Trophoblast cell (in vitro differentiated cells and primary cell): ENCODE results near the gene KCNE1.
"Not testable (repeated sequence)": the region's sequence is repeated elsewhere in the genome, so short reads cannot be mapped to it uniquely, and the experiment has no call there.

Experiments used
- DNase-seq, 2 donors: peaks; one replicate each; pipeline ENCODE4 v3.0.0-alpha.2; 2016
- H2AFZ ChIP-seq: 2 replicates; pipeline ENCODE4 v1.6.1; 2013; ENCODE audit warnings: low read length, moderate library complexity, mild to moderate bottlenecking; ENCODE audit not compliant: insufficient read depth, poor library complexity
- H2AK5ac ChIP-seq: 2 replicates; pipeline ENCODE4 v1.6.1; 2013; ENCODE audit warnings: mild to moderate bottlenecking, low read length
- H2BK120ac ChIP-seq: 2 replicates; pipeline ENCODE4 v1.6.1; 2013; ENCODE audit warnings: low read length, mild to moderate bottlenecking, moderate library complexity; ENCODE audit not compliant: insufficient read depth, poor library complexity
- H2BK12ac ChIP-seq: 2 replicates; pipeline ENCODE4 v1.6.1; 2013; ENCODE audit warnings: mild to moderate bottlenecking, low read length, moderate library complexity
- H2BK5ac ChIP-seq: 2 replicates; pipeline ENCODE4 v1.6.1; 2013; ENCODE audit warnings: low read length, low read depth, moderate library complexity, mild to moderate bottlenecking; ENCODE audit not compliant: poor library complexity
- H3K14ac ChIP-seq: 2 replicates; pipeline ENCODE4 v1.6.1; 2013; ENCODE audit warnings: mild to moderate bottlenecking, low read length
- H3K18ac ChIP-seq: 2 replicates; pipeline ENCODE4 v1.6.1; 2013; ENCODE audit warnings: mild to moderate bottlenecking, low read length
- H3K23ac ChIP-seq: 2 replicates; pipeline ENCODE4 v1.6.1; 2013; ENCODE audit warnings: low read length
- H3K27ac ChIP-seq: 2 replicates; pipeline ENCODE4 v1.5.1; 2013; ENCODE audit warnings: low read depth, mild to moderate bottlenecking, inconsistent platforms, low read length, moderate library complexity
- H3K27me3 ChIP-seq: 2 replicates; pipeline ENCODE4 v1.6.1; 2013; ENCODE audit warnings: inconsistent platforms, mild to moderate bottlenecking, low read length, moderate library complexity; ENCODE audit not compliant: insufficient read depth
- H3K36me3 ChIP-seq, 2 experiments: 1 replicate in 1 of 2; 2 replicates in 1 of 2; pipeline ENCODE4 v1.6.1; 2013; ENCODE audit warnings: low read length in 2 of 2, mild to moderate bottlenecking in 2 of 2, moderate library complexity in 1 of 2; ENCODE audit not compliant: insufficient read depth in 2 of 2, control insufficient read depth in 1 of 2
- H3K4ac ChIP-seq: 2 replicates; pipeline ENCODE4 v1.6.1; 2013; ENCODE audit warnings: low read depth, mild to moderate bottlenecking, low read length, moderate library complexity
- H3K4me1 ChIP-seq, 2 experiments: 1 replicate in 1 of 2; 2 replicates in 1 of 2; pipeline ENCODE4 v1.6.1; 2013; ENCODE audit warnings: low read length in 2 of 2, mild to moderate bottlenecking in 2 of 2, moderate library complexity in 1 of 2; ENCODE audit not compliant: insufficient read depth in 2 of 2, control insufficient read depth in 1 of 2
- H3K4me2 ChIP-seq: 2 replicates; pipeline ENCODE4 v1.6.1; 2013; ENCODE audit warnings: inconsistent platforms, mild to moderate bottlenecking, low read length, moderate library complexity
- H3K4me3 ChIP-seq: 2 replicates; pipeline ENCODE4 v1.5.1; 2013; ENCODE audit warnings: mild to moderate bottlenecking, low read depth, low read length, inconsistent platforms
- H3K79me1 ChIP-seq: one replicate; pipeline ENCODE4 v1.6.1; 2013; ENCODE audit warnings: low read length
- H3K79me2 ChIP-seq: 2 replicates; pipeline ENCODE4 v1.6.1; 2013; ENCODE audit warnings: low read length, mild to moderate bottlenecking; ENCODE audit not compliant: control insufficient read depth, insufficient read depth, poor library complexity
- H3K9ac ChIP-seq: 2 replicates; pipeline ENCODE4 v1.6.1; 2013; ENCODE audit warnings: mild to moderate bottlenecking, low read length
- H3K9me3 ChIP-seq: 2 replicates; pipeline ENCODE4 v1.6.1; 2013; ENCODE audit warnings: low read depth, mild to moderate bottlenecking, control low read depth, inconsistent platforms, low read length; ENCODE audit not compliant: insufficient read depth
- H4K12ac ChIP-seq: 2 replicates; pipeline ENCODE4 v1.6.1; 2013; ENCODE audit warnings: low read depth, mild to moderate bottlenecking, low read length, moderate library complexity
- H4K8ac ChIP-seq: 2 replicates; pipeline ENCODE4 v1.6.1; 2013; ENCODE audit warnings: low read depth, mild to moderate bottlenecking, low read length, moderate library complexity
- H4K91ac ChIP-seq: one replicate; pipeline ENCODE4 v1.6.1; 2013; ENCODE audit warnings: low read depth, mild to moderate bottlenecking, low read length, moderate library complexity
- WGBS: extraction: QIAGEN DNeasy Blood & Tissue Kit; methylation state at CpG from one replicate; pipeline ENCODE4 v1.1.7; 2013; ENCODE audit warnings: missing lambda C conversion rate; ENCODE audit not compliant: insufficient read length, insufficient coverage; ENCODE audit errors: extremely low coverage; 5-methylcytosine and 5-hydroxymethylcytosine counted together

The KCNE1 gene

DNA sequence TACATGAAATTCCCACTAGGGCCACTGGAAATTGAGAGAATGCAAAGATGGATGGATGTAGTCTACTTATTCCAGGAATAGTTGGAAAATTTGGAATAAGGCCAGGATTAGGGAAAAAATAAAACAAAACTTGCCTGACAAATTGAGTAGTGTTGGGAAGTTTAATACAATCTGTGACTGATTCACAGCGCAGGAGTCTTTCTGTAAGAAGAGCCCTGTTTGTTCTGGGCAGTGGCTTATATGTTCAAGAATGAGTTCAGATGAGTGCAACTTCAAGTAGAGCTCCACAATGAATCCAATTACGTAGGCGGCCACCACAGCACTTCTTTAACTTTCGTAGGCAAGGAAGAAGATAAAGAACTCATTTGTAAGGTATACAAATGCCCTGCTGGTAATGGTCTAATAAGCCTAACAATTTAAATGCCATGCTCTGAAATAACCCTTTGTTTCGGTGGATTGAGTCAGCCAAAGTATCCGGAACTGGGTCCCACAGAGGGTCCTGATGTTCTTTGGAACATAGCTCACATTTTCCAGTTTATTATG is 47.1 kb upstream of the KCNE1 start:
- no peak overlapping the region for H2BK12ac ChIP-seq
- no peaks in the 10 kb centered on the region for H3K36me3 ChIP-seq

DNA sequence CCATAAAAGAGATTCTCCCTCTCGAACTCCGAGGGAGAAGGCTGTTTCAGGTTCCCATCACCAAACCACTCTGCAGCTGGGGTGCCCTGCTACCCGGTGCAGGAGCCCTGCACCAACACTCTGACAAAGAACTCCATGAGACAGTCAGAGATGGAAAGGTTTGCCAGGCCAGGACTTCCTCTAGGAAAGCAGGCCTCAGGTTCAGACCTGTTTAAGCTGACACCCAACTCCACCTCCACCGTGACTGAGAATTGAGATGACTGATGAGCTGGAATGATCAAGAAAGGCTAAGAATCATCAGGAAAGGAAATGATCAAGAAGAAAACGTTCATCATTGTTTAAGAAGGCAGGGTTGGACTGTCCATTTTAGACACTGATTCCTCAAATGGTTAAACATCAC is 46.2 kb upstream of the KCNE1 start:
- no peak overlapping the region for H3K23ac ChIP-seq
- no peak overlapping the region for H3K14ac ChIP-seq
- H3K4ac ChIP-seq, result no peak overlapping the region
- no peak overlapping the region for H3K4me2 ChIP-seq
- no peak overlapping the region for H4K8ac ChIP-seq
- no peak overlapping the region for H3K9ac ChIP-seq
- no peak overlapping the region for H2BK12ac ChIP-seq
- no peaks in the 10 kb centered on the region for H3K9me3 ChIP-seq
- no peak for DNase-seq
- H4K12ac ChIP-seq, result no peak overlapping the region
- H4K91ac ChIP-seq, result no peak overlapping the region
- no peak overlapping the region for H2AFZ ChIP-seq
- no peaks in the 10 kb centered on the region for H3K79me1 ChIP-seq
- H2BK5ac ChIP-seq, result no peak overlapping the region
- H2BK120ac ChIP-seq, result no peak overlapping the region
- no peaks in the 10 kb centered on the region for H3K36me3 ChIP-seq
- H3K4me3 ChIP-seq, result no peak overlapping the region
- H3K27ac ChIP-seq, result no peak overlapping the region
- H3K79me2 ChIP-seq, result no peaks in the 10 kb centered on the region
- H3K18ac ChIP-seq, result no peak overlapping the region
- WGBS, result no CpG with 5 or more reads among the region's 5 CpGs
- peaks cover 0 to 3% of the 10 kb centered on the region in 2 experiments for H3K4me1 ChIP-seq
- no peak overlapping the region for H2AK5ac ChIP-seq
- no peaks in the 10 kb centered on the region for H3K27me3 ChIP-seq

More for the DNA sequence above, 47.1 kb upstream of the KCNE1 start:
- H3K14ac ChIP-seq, result no peak overlapping the region
- no peak overlapping the region for H2BK120ac ChIP-seq
- no peaks in the 10 kb centered on the region for H3K27me3 ChIP-seq
- DNase-seq, result peak; percentile 29 to 71
- H4K12ac ChIP-seq, result no peak overlapping the region
- H3K27ac ChIP-seq, result no peak overlapping the region
- no peak overlapping the region for H2AK5ac ChIP-seq
- H4K8ac ChIP-seq, result no peak overlapping the region
- no peak overlapping the region for H3K9ac ChIP-seq
- H3K18ac ChIP-seq, result no peak overlapping the region
- H3K23ac ChIP-seq, result no peak overlapping the region
- H3K4me1 ChIP-seq, result peaks cover 1 to 3% of the 10 kb centered on the region in 2 experiments
- no peak overlapping the region for H3K4ac ChIP-seq
- no peak overlapping the region for H3K4me2 ChIP-seq
- WGBS, result no CpG with 5 or more reads among the region's 6 CpGs
- no peaks in the 10 kb centered on the region for H3K79me1 ChIP-seq
- H3K79me2 ChIP-seq, result no peaks in the 10 kb centered on the region
- H2AFZ ChIP-seq, result no peak overlapping the region
- no peaks in the 10 kb centered on the region for H3K9me3 ChIP-seq
- H2BK5ac ChIP-seq, result no peak overlapping the region
- H3K4me3 ChIP-seq, result no peak overlapping the region
- H4K91ac ChIP-seq, result no peak overlapping the region

DNA sequence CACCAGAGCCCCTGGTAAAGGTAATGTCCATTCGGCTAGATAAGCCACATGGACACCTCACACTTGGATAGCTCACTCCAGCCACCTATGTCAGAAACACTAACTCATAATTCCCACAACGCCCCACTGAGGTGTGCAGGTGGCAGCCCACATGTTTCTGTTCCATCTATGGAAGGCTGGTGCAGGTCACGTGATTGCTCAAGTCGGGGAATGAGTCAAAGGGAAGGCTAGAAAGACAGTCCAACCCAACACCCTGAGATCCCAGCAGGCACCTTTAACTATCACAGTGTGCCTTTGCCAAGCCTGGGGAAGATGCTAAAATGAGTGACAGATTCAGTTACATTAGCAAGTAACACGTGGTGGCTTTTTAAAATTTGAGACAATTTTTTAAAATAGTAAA is 45.3 kb upstream of the KCNE1 start:
- H2BK120ac ChIP-seq, result no peak overlapping the region
- H2BK5ac ChIP-seq, result no peak overlapping the region
- DNase-seq, result no peak
- no peak overlapping the region for H4K8ac ChIP-seq
- no peaks in the 10 kb centered on the region for H3K9me3 ChIP-seq
- no peaks in the 10 kb centered on the region for H3K36me3 ChIP-seq
- H3K14ac ChIP-seq, result no peak overlapping the region
- no peak overlapping the region for H3K4me2 ChIP-seq
- no peak overlapping the region for H3K4ac ChIP-seq
- H4K91ac ChIP-seq, result no peak overlapping the region
- no peak overlapping the region for H3K23ac ChIP-seq
- H2BK12ac ChIP-seq, result no peak overlapping the region
- H2AK5ac ChIP-seq, result no peak overlapping the region
- no peaks in the 10 kb centered on the region for H3K79me2 ChIP-seq
- no peak overlapping the region for H3K18ac ChIP-seq
- H3K4me1 ChIP-seq, result peaks cover 0 to 3% of the 10 kb centered on the region in 2 experiments
- no CpG with 5 or more reads among the region's 5 CpGs for WGBS
- H3K4me3 ChIP-seq, result peak overlapping the region; percentile 18
- no peaks in the 10 kb centered on the region for H3K79me1 ChIP-seq
- H4K12ac ChIP-seq, result no peak overlapping the region
- H3K27ac ChIP-seq, result no peak overlapping the region
- H3K9ac ChIP-seq, result no peak overlapping the region
- H3K27me3 ChIP-seq, result no peaks in the 10 kb centered on the region
- H2AFZ ChIP-seq, result no peak overlapping the region

DNA sequence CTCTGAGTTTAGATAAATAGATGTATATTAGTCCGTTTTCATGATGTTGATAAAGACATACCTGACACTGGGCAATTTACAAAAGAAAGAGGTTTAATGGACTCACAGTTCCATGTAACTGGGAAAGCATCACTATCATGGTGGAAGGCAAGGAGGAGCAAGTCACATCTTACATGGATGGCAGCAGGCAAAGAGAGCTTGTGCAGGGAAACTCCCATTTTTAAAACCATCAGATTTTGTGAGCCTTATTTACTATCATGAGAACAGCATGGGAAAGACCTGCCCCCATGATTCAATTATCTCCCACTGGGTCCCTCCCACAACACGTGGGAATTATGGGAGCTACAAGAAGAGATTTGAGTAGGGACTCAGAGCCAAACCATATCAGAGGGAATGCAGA is 42.7 kb upstream of the KCNE1 start:
- H3K4me2 ChIP-seq, DNase-seq, H2BK12ac ChIP-seq, H4K91ac ChIP-seq, H2BK120ac ChIP-seq, H4K8ac ChIP-seq, H3K4me1 ChIP-seq, H3K79me1 ChIP-seq, H3K27me3 ChIP-seq, H3K9me3 ChIP-seq, H3K4me3 ChIP-seq, H2AK5ac ChIP-seq, H4K12ac ChIP-seq, H3K14ac ChIP-seq, H2AFZ ChIP-seq, H3K23ac ChIP-seq, H3K79me2 ChIP-seq, H2BK5ac ChIP-seq, H3K18ac ChIP-seq, H3K4ac ChIP-seq, H3K9ac ChIP-seq, H3K27ac ChIP-seq, H3K36me3 ChIP-seq: not testable (repeated sequence)
- no CpG with 5 or more reads among the region's 2 CpGs for WGBS
